Measurements from ENCODE around the gene EFCAB9.

- peak; percentile 76 for TF ChIP-seq CTCF (conservative IDR thresholded peaks at IDR 0.05)
- TF ChIP-seq ZFX (IDR thresholded peaks at IDR 0.05): no peak
These were observed 4.9 kb upstream of the EFCAB9 start for GRCh38 chr5:172188893-172189692.

Data from C4-2B (cell line).